Erythroblast (primary cell): ENCODE measurements around the gene OR6V1.

Experiments
- GATA1 ChIP-seq: IDR thresholded peaks from 2 replicates; pipeline ENCODE4 v1.6.1; 2011; ENCODE audit warnings: low read depth, mild to moderate bottlenecking, control low read depth, low read length, moderate library complexity
- POLR2A ChIP-seq: IDR thresholded peaks from 2 replicates; pipeline ENCODE4 v1.6.1; 2011; ENCODE audit warnings: mild to moderate bottlenecking, low read length

- TF ChIP-seq POLR2A (no peak), GATA1 (no peak)
Observed at GRCh38 chr7:143015084-143015483, 37.1 kb upstream of the OR6V1 start.
